ENCODE results near the gene ADISSP.
A peak's percentile ranks its signal among the peaks of the same experiment; 100 is the strongest.

The ADISSP gene

GRCh38 chr20:3767110-3767426 lies 485 bp downstream of the ADISSP start:
- Histone ChIP-seq H3K9me2 (ENCODE audit: low read depth, low read length) (no peaks in the 10 kb centered on the region), H4K20me1 (ENCODE audit: insufficient read depth, low read length) (no peaks in the 10 kb centered on the region), H3K27me3 (ENCODE audit: insufficient read depth, low read length) (no peaks in the 10 kb centered on the region), H3K4me1 (ENCODE audit: insufficient read depth, low read length, severe bottlenecking) (peaks cover 24% of the 10 kb centered on the region), H2AFZ (ENCODE audit: low read length) (no peak overlapping the region), H3K79me2 (ENCODE audit: insufficient read depth, low read length) (no peaks in the 10 kb centered on the region), H3K4me3 (ENCODE audit: low read depth, low read length, poor library complexity, severe bottlenecking) (peak overlapping the region; percentile 83), H3K9ac (ENCODE audit: low read length) (peak overlapping the region; percentile 94), H3K9me3 (ENCODE audit: low read length) (no peaks in the 10 kb centered on the region), H3K36me3 (ENCODE audit: insufficient read depth, low read length) (peaks cover under 1% of the 10 kb centered on the region), H3K4me2 (ENCODE audit: low read length) (peak overlapping the region; percentile 91), H3K27ac (ENCODE audit: low read depth, low read length, poor library complexity, severe bottlenecking) (no peak overlapping the region), H3F3A (ENCODE audit: insufficient read depth, low read length) (no peaks in the 10 kb centered on the region)
- TF ChIP-seq CTCF (IDR thresholded peaks at IDR 0.05; ENCODE audit: low read length) (no peak), EZH2 (IDR thresholded peaks at IDR 0.05; ENCODE audit: borderline replicate concordance, low read length) (no peak)

GRCh38 chr20:3766422-3767109 lies 987 bp downstream of the ADISSP start:
- H4K20me1 ChIP-seq (ENCODE audit: insufficient read depth, low read length): no peaks in the 10 kb centered on the region
- peaks cover 26% of the 10 kb centered on the region for H3K4me1 ChIP-seq (ENCODE audit: insufficient read depth, low read length, severe bottlenecking)
- H3K4me3 ChIP-seq (ENCODE audit: low read depth, low read length, poor library complexity, severe bottlenecking): peak overlapping the region; percentile 83
- no peaks in the 10 kb centered on the region for H3K27me3 ChIP-seq (ENCODE audit: insufficient read depth, low read length)
- no peaks in the 10 kb centered on the region for H3K9me3 ChIP-seq (ENCODE audit: low read length)
- TF ChIP-seq CTCF (IDR thresholded peaks at IDR 0.05; ENCODE audit: low read length): no peak
- no peak for TF ChIP-seq EZH2 (IDR thresholded peaks at IDR 0.05; ENCODE audit: borderline replicate concordance, low read length)
- H3K9me2 ChIP-seq (ENCODE audit: low read depth, low read length): no peaks in the 10 kb centered on the region
- H3K9ac ChIP-seq (ENCODE audit: low read length): peak overlapping the region; percentile 94
- H3K36me3 ChIP-seq (ENCODE audit: insufficient read depth, low read length): peaks cover 5% of the 10 kb centered on the region; the same call in 1 of the 2 replicates
- H3K4me2 ChIP-seq (ENCODE audit: low read length): peak overlapping the region; percentile 91
- H3K27ac ChIP-seq (ENCODE audit: low read depth, low read length, poor library complexity, severe bottlenecking): no peak overlapping the region
- no peaks in the 10 kb centered on the region for H3K79me2 ChIP-seq (ENCODE audit: insufficient read depth, low read length)
- no peak overlapping the region for H2AFZ ChIP-seq (ENCODE audit: low read length)
- no peaks in the 10 kb centered on the region for H3F3A ChIP-seq (ENCODE audit: insufficient read depth, low read length)

- Histone ChIP-seq H2AFZ (ENCODE audit: low read length) (no peak overlapping the region), H4K20me1 (ENCODE audit: insufficient read depth, low read length) (no peaks in the 10 kb centered on the region), H3F3A (ENCODE audit: insufficient read depth, low read length) (no peaks in the 10 kb centered on the region), H3K4me3 (ENCODE audit: low read depth, low read length, poor library complexity, severe bottlenecking) (no peak overlapping the region), H3K9me3 (ENCODE audit: low read length) (no peaks in the 10 kb centered on the region), H3K79me2 (ENCODE audit: insufficient read depth, low read length) (no peaks in the 10 kb centered on the region), H3K9ac (ENCODE audit: low read length) (no peak overlapping the region; the same call in 1 of the 2 replicates), H3K4me2 (ENCODE audit: low read length) (no peak overlapping the region), H3K27me3 (ENCODE audit: insufficient read depth, low read length) (no peaks in the 10 kb centered on the region), H3K27ac (ENCODE audit: low read depth, low read length, poor library complexity, severe bottlenecking) (no peak overlapping the region), H3K36me3 (ENCODE audit: insufficient read depth, low read length) (peaks cover 7% of the 10 kb centered on the region; the same call in 1 of the 2 replicates), H3K4me1 (ENCODE audit: insufficient read depth, low read length, severe bottlenecking) (peaks cover 36% of the 10 kb centered on the region), H3K9me2 (ENCODE audit: low read depth, low read length) (no peaks in the 10 kb centered on the region)
- TF ChIP-seq CTCF (IDR thresholded peaks at IDR 0.05; ENCODE audit: low read length): no peak
- no peak for TF ChIP-seq EZH2 (IDR thresholded peaks at IDR 0.05; ENCODE audit: borderline replicate concordance, low read length)
These were observed 2.2 kb downstream of the ADISSP start for GRCh38 chr20:3765171-3765882.

Measured in OCI-LY1 (cell line).